Kidney (tissue), 14 donors: Measurements from ENCODE around the gene PCDHGC3. TPM values are rescaled to one million over a fixed set of nuclear protein-coding genes. Genes with fewer than 3 reads are reported as not detected.

ENCODE experiments used
- DNase-seq, 5 donors: peaks; one replicate each; pipeline ENCODE4 v3.0.0-alpha.2; 2013 to 2020
- FAIRE-seq: peaks from 2 replicates; lab custom pipeline; 2012; peaks lifted over from hg19 to GRCh38; lab: Jason Lieb, UNC
- H3K27ac ChIP-seq, 2 donors: one replicate each; pipeline ENCODE4 v1.7.0; 2013; ENCODE audit warnings: low read depth in 2 of 2, low read length in 2 of 2, inconsistent platforms in 1 of 2
- H3K27me3 ChIP-seq: one replicate; pipeline ENCODE4 v1.7.1; 2013; ENCODE audit warnings: low read length, inconsistent platforms; ENCODE audit not compliant: control insufficient read depth, insufficient read depth
- H3K36me3 ChIP-seq, 3 donors: one replicate each; pipeline versions ENCODE4 v1.7.0 to v1.7.1; 2013; ENCODE audit warnings: low read length in 3 of 3, control low read depth in 1 of 3, inconsistent platforms in 1 of 3; ENCODE audit not compliant: insufficient read depth in 3 of 3, control insufficient read depth in 2 of 3
- H3K4me1 ChIP-seq, 3 donors: one replicate each; pipeline versions ENCODE4 v1.7.0 to v1.7.1; 2013; ENCODE audit warnings: low read length in 3 of 3, inconsistent platforms in 1 of 3, low read depth in 1 of 3; ENCODE audit not compliant: control insufficient read depth in 2 of 3, insufficient read depth in 2 of 3
- H3K4me3 ChIP-seq, 3 donors: one replicate each; pipeline versions ENCODE4 v1.7.0 to v1.8.1; 2013; ENCODE audit warnings: low read length in 3 of 3, control low read depth in 1 of 3, inconsistent platforms in 1 of 3
- H3K9ac ChIP-seq, 3 donors: one replicate each; pipeline versions ENCODE4 v1.7.0 to v1.7.1; 2013; ENCODE audit warnings: low read length in 3 of 3, control low read depth in 1 of 3, inconsistent platforms in 1 of 3
- H3K9me3 ChIP-seq, 3 donors: one replicate each; pipeline versions ENCODE4 v1.7.0 to v1.7.1; 2013; ENCODE audit warnings: low read length in 3 of 3, control low read depth in 1 of 3, inconsistent platforms in 1 of 3; ENCODE audit not compliant: control insufficient read depth in 2 of 3, insufficient read depth in 1 of 3
- CTCF ChIP-seq: IDR thresholded peaks from 3 replicates; pipeline ENCODE4 v1.5.1; 2012; ENCODE audit warnings: mild to moderate bottlenecking, moderate library complexity, borderline replicate concordance; ENCODE audit not compliant: insufficient read depth; ENCODE audit errors: extremely low read depth
- intact Hi-C: fragments of 100-400 bp; cut with DNase I; formaldehyde crosslinking; loops from one replicate; pipeline ENCODE4 v1.11.1; 2022
- polyA plus RNA-seq: library from polyadenylated mRNA; stranded (reverse); fragments of 350-450 nt; fragmentation: Illumina TruSeq; extraction: RNeasy Lipid Tissue Mini Kit (QIAGEN cat#74804); gene quantifications from one replicate; pipeline ENCODE4 v1.2.3, GENCODE V29; 2014; ENCODE audit warnings: low read depth, low replicate concordance; ENCODE audit not compliant: insufficient read depth
- total RNA-seq: library from RNA; stranded (reverse); fragmentation: NEBNext Ultra II Directional; extraction: Animal tissue kit (Norgen Biotek cat#: 25700); gene quantifications from one replicate; pipeline ENCODE4 v1.2.1, GENCODE V29; 2021
- donor health status: control.
- donor health status: control.
- donor health status: control.
- donor health status: control.
- donor health status: control.
- donor health status: DM: yes; HTN: yes; CAD: no.
- donor health status: Normal renal cell carcinoma (clear cell type).

Gene PCDHGC3
- total and polyA plus RNA-seq, 2 donors from 2014 or later: 41.0 to 51.5 TPM

GRCh38 chr5:141495453-141495811, 19.7 kb downstream of the PCDHGC3 start:
- no peak overlapping the region for H3K9ac ChIP-seq
- no peak for TF ChIP-seq CTCF
- peaks cover 0 to 7% (median 3%) of the 10 kb centered on the region in 3 donors for H3K4me1 ChIP-seq
- DNase-seq (no peak), FAIRE-seq (no peak)
- H3K27ac ChIP-seq: no peak overlapping the region
- no peaks in the 10 kb centered on the region for H3K27me3 ChIP-seq
- no peak overlapping the region for H3K4me3 ChIP-seq
- no peaks in the 10 kb centered on the region for H3K36me3 ChIP-seq
- intact Hi-C loops: no loop called here
- no peaks in the 10 kb centered on the region for H3K9me3 ChIP-seq

DNA sequence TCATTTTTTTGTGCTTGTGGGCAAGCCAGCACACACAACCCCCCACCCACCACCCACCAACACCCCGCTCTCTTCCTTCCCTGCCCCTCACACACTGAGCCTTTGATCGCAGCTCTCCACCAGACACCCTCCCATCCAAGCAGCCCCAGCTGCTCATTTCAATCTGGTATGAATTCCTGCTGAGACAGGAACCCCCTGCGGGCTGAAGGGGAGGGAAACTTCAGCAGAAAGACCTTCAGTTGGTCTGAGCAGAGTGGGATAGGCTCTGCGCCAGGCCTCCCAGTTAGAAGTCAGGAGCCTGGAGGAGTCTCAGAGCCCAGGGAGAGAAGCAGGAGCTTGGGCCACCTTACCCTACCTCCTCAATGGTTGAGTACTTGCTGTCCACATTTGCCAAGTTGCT, 20.3 kb downstream of the PCDHGC3 start:
- Histone ChIP-seq H3K4me1 (peaks cover 0 to 7% (median 3%) of the 10 kb centered on the region in 3 donors), H3K4me3 (no peak overlapping the region), H3K27ac (no peak overlapping the region), H3K9ac (no peak overlapping the region), H3K9me3 (no peaks in the 10 kb centered on the region), H3K36me3 (no peaks in the 10 kb centered on the region), H3K27me3 (no peaks in the 10 kb centered on the region)
- TF ChIP-seq CTCF: no peak
- no peak for FAIRE-seq
- peak in 3 of 5 donors; percentile 55 to 76 (median 56) for DNase-seq
- intact Hi-C loops: no loop called here

DNA sequence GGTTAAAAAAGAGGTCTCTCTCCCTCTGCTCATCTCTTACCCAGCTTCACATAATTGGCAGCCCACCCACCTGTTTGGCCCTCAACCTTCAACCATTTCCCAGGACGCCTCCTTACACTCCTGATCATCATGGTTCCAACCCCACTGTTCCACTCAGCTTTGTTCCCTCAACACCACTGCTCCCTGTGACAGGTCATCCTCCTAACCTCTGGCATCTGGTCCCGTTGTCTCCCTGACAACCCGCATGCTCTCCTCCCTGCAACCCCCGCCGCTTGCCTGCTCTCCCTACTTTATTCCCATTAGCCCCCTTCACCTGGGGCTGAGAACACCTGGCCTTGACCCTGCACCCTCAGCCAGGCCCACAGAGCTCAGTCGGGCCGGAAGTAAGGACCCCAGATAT, 26.0 kb downstream of the PCDHGC3 start:
- Histone ChIP-seq H3K9ac (no peak overlapping the region), H3K36me3 (no peaks in the 10 kb centered on the region), H3K4me1 (no peaks in the 10 kb centered on the region), H3K27me3 (no peaks in the 10 kb centered on the region), H3K9me3 (no peaks in the 10 kb centered on the region), H3K4me3 (no peak overlapping the region), H3K27ac (no peak overlapping the region)
- no peak for FAIRE-seq
- no peak for TF ChIP-seq CTCF
- intact Hi-C loops: no loop called here
- no peak for DNase-seq

DNA sequence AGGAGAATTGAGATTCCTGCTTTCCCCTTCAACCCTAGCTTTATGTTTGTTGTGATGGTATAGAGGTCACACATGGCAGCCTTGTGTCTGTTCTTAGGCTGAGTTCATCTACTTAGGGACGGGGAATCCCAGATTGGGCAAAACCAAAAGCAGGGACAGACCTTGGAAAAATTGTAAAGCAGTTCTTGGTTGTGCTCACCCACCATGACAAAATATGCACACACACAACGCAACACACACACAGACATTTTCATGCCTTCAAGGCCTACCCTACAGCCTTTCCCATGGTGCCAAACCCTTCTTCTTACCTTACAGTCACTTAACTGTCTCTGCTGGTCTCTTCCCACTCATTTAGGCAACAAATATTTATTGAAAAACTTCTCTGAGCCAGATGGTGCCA, 27.9 kb downstream of the PCDHGC3 start:
- no peaks in the 10 kb centered on the region for H3K36me3 ChIP-seq

More for the DNA sequence above, 27.9 kb downstream of the PCDHGC3 start:
- intact Hi-C loops: no loop called here
- FAIRE-seq (no peak), DNase-seq (no peak)
- Histone ChIP-seq H3K27ac (no peak overlapping the region), H3K27me3 (no peaks in the 10 kb centered on the region), H3K9me3 (no peaks in the 10 kb centered on the region), H3K9ac (no peak overlapping the region), H3K4me1 (no peaks in the 10 kb centered on the region), H3K4me3 (no peak overlapping the region)
- no peak for TF ChIP-seq CTCF
